NCI-H187 (cell line): ENCODE results near the gene CRACR2B.
A peak's percentile ranks its signal among the peaks of the same experiment; 100 is the strongest.

Experiments used
- DNase-seq, 2 experiments: peaks; one replicate each; lab custom pipeline; 2025; lab: John Stamatoyannopoulos, UW

CRACR2B gene

GRCh38 chr11:827897-828192, at the start of gene CRACR2B:
CRACR2B (plus strand) TSS chr11:827919; CDS start chr11:828608, 689 bp downstream.
- no peak for DNase-seq

- DNase-seq = no peak
These were observed 48.5 kb upstream of the CRACR2B start for GRCh38 chr11:778976-779954.

- no peak for DNase-seq
These were observed 47.7 kb upstream of the CRACR2B start for GRCh38 chr11:779955-780532.

GRCh38 chr11:782264-783174, 45.2 kb upstream of the CRACR2B start:
- DNase-seq = no peak

GRCh38 chr11:783581-784015, 44.1 kb upstream of the CRACR2B start:
- DNase-seq = peak; percentile 31 to 81

- DNase-seq = no peak
These were observed 41.3 kb upstream of the CRACR2B start for GRCh38 chr11:786235-787083.

GRCh38 chr11:787084-787675, 40.5 kb upstream of the CRACR2B start:
- DNase-seq = no peak

- no peak for DNase-seq
These were observed 39.6 kb upstream of the CRACR2B start for GRCh38 chr11:788009-788640.

DNA sequence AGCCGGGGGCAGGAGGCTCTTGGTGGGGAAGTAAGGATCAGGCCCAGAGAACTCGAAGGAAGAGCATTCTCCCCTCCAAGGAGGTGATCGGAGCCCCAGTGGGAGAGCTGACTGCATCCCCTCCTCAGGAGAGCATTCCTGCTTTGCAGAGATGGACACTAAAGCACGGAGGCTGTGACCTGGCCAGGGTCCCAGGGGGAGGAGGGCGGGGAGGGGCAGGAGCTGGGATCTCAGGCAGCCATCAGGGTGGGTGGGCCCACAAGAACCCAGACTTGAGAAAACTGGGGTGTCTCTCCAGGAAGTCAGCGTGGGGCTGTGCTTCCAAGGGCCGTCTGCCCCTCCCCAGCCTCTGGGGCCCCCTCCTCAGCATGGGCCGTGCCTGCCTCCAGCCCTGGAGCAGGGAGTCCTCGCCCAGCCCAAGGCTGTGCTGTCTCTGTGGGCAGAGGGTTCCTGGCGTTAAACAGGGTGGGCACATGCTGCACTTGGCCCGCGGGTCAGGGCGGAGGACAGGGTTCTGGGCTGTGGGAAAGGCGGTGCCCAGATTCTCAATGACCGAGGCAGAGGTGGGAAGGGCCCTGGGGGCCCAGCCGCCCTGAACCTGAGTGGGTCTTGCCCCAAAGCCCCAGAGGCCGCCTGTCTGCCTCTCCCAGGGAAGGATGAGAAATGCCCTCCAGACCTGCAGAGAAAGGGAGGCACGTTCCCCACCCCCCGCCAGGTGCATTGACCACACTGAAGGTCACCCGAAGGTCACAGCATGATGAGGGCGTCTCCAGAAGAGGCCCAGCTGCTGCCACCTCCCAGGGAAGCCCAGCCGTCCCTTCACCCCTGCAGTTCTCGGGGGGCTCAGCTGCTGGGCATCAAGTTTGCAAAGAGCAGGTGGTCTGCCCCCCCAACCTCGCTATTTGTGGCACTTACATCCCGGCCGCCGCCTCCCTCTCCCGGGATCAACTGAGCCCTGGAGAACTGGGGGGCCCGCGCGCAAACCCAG, 38.5 kb upstream of the CRACR2B start:
- DNase-seq = no peak

DNA sequence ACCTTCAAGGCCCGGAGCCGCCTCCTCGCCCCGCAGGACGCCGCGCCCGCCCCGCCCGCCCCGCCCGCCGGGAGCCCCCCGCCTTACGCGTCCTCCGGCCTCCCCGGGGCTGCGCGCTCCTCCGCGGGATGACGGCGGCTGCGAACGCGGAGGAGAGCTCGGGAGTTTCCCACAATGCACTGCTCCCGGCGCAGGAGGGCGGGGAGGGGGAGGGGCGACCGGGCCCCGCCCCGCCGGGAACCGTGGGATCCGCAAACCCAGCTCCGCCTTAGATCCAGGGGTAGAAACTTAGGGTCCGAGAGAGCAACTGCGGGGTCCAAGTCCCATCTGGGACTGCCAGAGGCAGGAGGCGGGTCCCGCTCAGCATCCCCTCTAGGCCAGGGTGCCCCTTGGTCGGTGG, 37.8 kb upstream of the CRACR2B start, which contains the start of gene CEND1:
Gene CEND1, minus strand, starts transcription at position 148 of the 400 bp plus-strand sequence. CDS start 1,514 bp downstream, outside the sequence.
- DNase-seq = peak in 1 of 2 experiments; percentile 34

GRCh38 chr11:790721-791564, 36.8 kb upstream of the CRACR2B start:
- no peak for DNase-seq

GRCh38 chr11:791658-792534, 35.8 kb upstream of the CRACR2B start:
- DNase-seq = no peak

- DNase-seq = no peak
These were observed 35.2 kb upstream of the CRACR2B start for GRCh38 chr11:792535-792821.

- DNase-seq = peak in 1 of 2 experiments; percentile 43
These were observed 34.8 kb upstream of the CRACR2B start for GRCh38 chr11:792873-793272.

DNA sequence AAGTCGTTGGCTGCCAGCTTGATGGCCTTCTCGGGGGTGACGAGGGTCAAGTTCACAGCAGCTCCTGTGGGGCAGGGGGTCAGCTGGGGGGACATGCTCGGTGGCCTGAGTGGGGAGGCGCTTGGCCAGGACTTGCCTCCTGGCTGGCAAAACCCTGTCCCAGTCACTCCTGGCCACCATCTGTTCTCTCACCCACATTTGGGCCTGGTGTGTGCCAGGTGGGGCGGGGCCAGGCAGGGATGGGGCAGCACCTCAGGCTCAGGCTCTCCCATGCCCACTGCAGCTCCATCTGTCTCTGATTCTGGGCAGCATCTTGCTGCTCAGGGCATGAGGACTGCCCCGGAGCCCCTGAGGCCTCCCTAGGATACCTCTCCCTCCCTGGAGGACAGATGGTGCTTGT, 34.2 kb upstream of the CRACR2B start:
- DNase-seq = no peak

- no peak for DNase-seq
These were observed 33.5 kb upstream of the CRACR2B start for GRCh38 chr11:794013-794765.
